Stimulated activated CD8-positive, alpha-beta memory T cell treated with anti-CD3 and anti-CD28 coated beads, Interleukin-4, amount 100 ng/mL, for 1 hour (primary cell): ENCODE data around the gene ZNF770.

Experiments
- DNase-seq, 2 donors: peaks; one replicate each; pipeline ENCODE4 v3.0.0-alpha.2; 2020; ENCODE audit warnings: low read depth in 2 of 2, low spot score in 1 of 2

Gene ZNF770

GRCh38 chr15:34988027-34988902 lies at the start of gene ZNF770:
TSS of gene ZNF770 (minus strand) at chr15:34988287. CDS start at chr15:34983434, 4,853 bp downstream.
- DNase-seq = peak; percentile 48 to 68

- no peak for DNase-seq
Observed at GRCh38 chr15:35028235-35028984, 40.3 kb upstream of the ZNF770 start.

GRCh38 chr15:35023804-35024203 lies 35.7 kb upstream of the ZNF770 start:
- DNase-seq = no peak

GRCh38 chr15:35020974-35021373 lies 32.9 kb upstream of the ZNF770 start:
- DNase-seq = no peak

- no peak for DNase-seq
Observed at GRCh38 chr15:35019404-35020327, 31.6 kb upstream of the ZNF770 start.

- no peak for DNase-seq
Observed at GRCh38 chr15:35014241-35014640, 26.2 kb upstream of the ZNF770 start.

GRCh38 chr15:35013370-35013769 lies 25.3 kb upstream of the ZNF770 start:
- DNase-seq = no peak

- no peak for DNase-seq
Observed at GRCh38 chr15:35007397-35007796, 19.3 kb upstream of the ZNF770 start.

GRCh38 chr15:35005933-35006332 lies 17.8 kb upstream of the ZNF770 start:
- no peak for DNase-seq

GRCh38 chr15:35003928-35004327 lies 15.8 kb upstream of the ZNF770 start:
- DNase-seq = no peak

GRCh38 chr15:35000511-35000910 lies 12.4 kb upstream of the ZNF770 start:
- no peak for DNase-seq

- DNase-seq = no peak
Observed at GRCh38 chr15:34999906-35000305, 11.8 kb upstream of the ZNF770 start.

GRCh38 chr15:34994925-34995324 lies 6.8 kb upstream of the ZNF770 start:
- no peak for DNase-seq

GRCh38 chr15:34993877-34994276 lies 5.8 kb upstream of the ZNF770 start:
- DNase-seq = no peak

GRCh38 chr15:34993412-34993811 lies 5.3 kb upstream of the ZNF770 start:
- DNase-seq = no peak

GRCh38 chr15:34987609-34988026 lies 469 bp downstream of the ZNF770 start:
- no peak for DNase-seq

- no peak for DNase-seq
Observed at GRCh38 chr15:34986771-34987480, 1.2 kb downstream of the ZNF770 start.

GRCh38 chr15:34986326-34986725 lies 1.8 kb downstream of the ZNF770 start:
- no peak for DNase-seq

- DNase-seq = no peak
Observed at GRCh38 chr15:34984889-34985630, 3.0 kb downstream of the ZNF770 start.

GRCh38 chr15:34976743-34977142 lies 11.3 kb downstream of the ZNF770 start:
- DNase-seq = no peak
